ENCODE data around the gene THBS1. TPM values are rescaled to one million over a fixed set of nuclear protein-coding genes. Genes with fewer than 3 reads are reported as not detected.

Gene THBS1
- total RNA-seq, 1 donor from 2014 or later, result 0.43 TPM

GRCh38 chr15:39641191-39641889 lies 60.5 kb downstream of the THBS1 start:
- H3K9me3 Mint-ChIP-seq, result no peaks in the 10 kb centered on the region
- no peak overlapping the region for H3K4me3 Mint-ChIP-seq (ENCODE audit: low read depth)
- H3K27me3 Mint-ChIP-seq (ENCODE audit: low read depth), result peaks cover 19% of the 10 kb centered on the region
- no peaks in the 10 kb centered on the region for H3K36me3 Mint-ChIP-seq (ENCODE audit: low read depth)
- intact Hi-C loops (cut with micrococcal nuclease), result no loop called here
- no peak for DNase-seq (ENCODE audit: low spot score)
- H3K4me1 Mint-ChIP-seq (ENCODE audit: low read depth), result peaks cover 29% of the 10 kb centered on the region
- no peak overlapping the region for H3K27ac Mint-ChIP-seq

GRCh38 chr15:39642011-39642640 lies 61.2 kb downstream of the THBS1 start:
- Mint-ChIP-seq H3K9me3 (no peaks in the 10 kb centered on the region), H3K27ac (no peak overlapping the region), H3K4me1 (ENCODE audit: low read depth) (peaks cover 29% of the 10 kb centered on the region), H3K36me3 (ENCODE audit: low read depth) (no peaks in the 10 kb centered on the region), H3K27me3 (ENCODE audit: low read depth) (peaks cover 15% of the 10 kb centered on the region), H3K4me3 (ENCODE audit: low read depth) (no peak overlapping the region)
- intact Hi-C loops (cut with micrococcal nuclease), result no loop called here
- no peak for DNase-seq (ENCODE audit: low spot score)

GRCh38 chr15:39643727-39644126 lies 62.8 kb downstream of the THBS1 start:
- Mint-ChIP-seq H3K4me3 (ENCODE audit: low read depth) (no peak overlapping the region), H3K9me3 (no peaks in the 10 kb centered on the region), H3K27me3 (ENCODE audit: low read depth) (peaks cover 8% of the 10 kb centered on the region), H3K27ac (no peak overlapping the region), H3K36me3 (ENCODE audit: low read depth) (no peaks in the 10 kb centered on the region), H3K4me1 (ENCODE audit: low read depth) (peaks cover 29% of the 10 kb centered on the region)
- DNase-seq (ENCODE audit: low spot score), result no peak
- intact Hi-C loops (cut with micrococcal nuclease), result loop anchor here (1.0 kb wide), 1 partner anchor 20 kb away; no protein-coding TSS in a partner anchor

- Mint-ChIP-seq H3K9me3 (no peaks in the 10 kb centered on the region), H3K4me3 (ENCODE audit: low read depth) (no peak overlapping the region)
These were observed 63.3 kb downstream of the THBS1 start for GRCh38 chr15:39644136-39644535.

GRCh38 chr15:39645138-39645975 lies 64.5 kb downstream of the THBS1 start:
- Mint-ChIP-seq H3K27me3 (ENCODE audit: low read depth) (peaks cover 10% of the 10 kb centered on the region), H3K4me3 (ENCODE audit: low read depth) (no peak overlapping the region), H3K36me3 (ENCODE audit: low read depth) (no peaks in the 10 kb centered on the region), H3K4me1 (ENCODE audit: low read depth) (peaks cover 26% of the 10 kb centered on the region), H3K9me3 (no peaks in the 10 kb centered on the region), H3K27ac (no peak overlapping the region)
- no peak for DNase-seq (ENCODE audit: low spot score)
- intact Hi-C loops (cut with micrococcal nuclease), result no loop called here

More at GRCh38 chr15:39644136-39644535, 63.3 kb downstream of the THBS1 start:
- no peak for DNase-seq (ENCODE audit: low spot score)
- intact Hi-C loops (cut with micrococcal nuclease), result no loop called here
- Mint-ChIP-seq H3K4me1 (ENCODE audit: low read depth) (peaks cover 29% of the 10 kb centered on the region), H3K27ac (no peak overlapping the region), H3K27me3 (ENCODE audit: low read depth) (peaks cover 8% of the 10 kb centered on the region), H3K36me3 (ENCODE audit: low read depth) (no peaks in the 10 kb centered on the region)

GRCh38 chr15:39645976-39646257 lies 65.0 kb downstream of the THBS1 start:
- no peak for DNase-seq (ENCODE audit: low spot score)
- no peak overlapping the region for H3K4me3 Mint-ChIP-seq (ENCODE audit: low read depth)
- no peak overlapping the region for H3K27ac Mint-ChIP-seq
- H3K4me1 Mint-ChIP-seq (ENCODE audit: low read depth), result peaks cover 21% of the 10 kb centered on the region
- intact Hi-C loops (cut with micrococcal nuclease), result no loop called here
- H3K27me3 Mint-ChIP-seq (ENCODE audit: low read depth), result peaks cover 14% of the 10 kb centered on the region
- no peaks in the 10 kb centered on the region for H3K9me3 Mint-ChIP-seq
- H3K36me3 Mint-ChIP-seq (ENCODE audit: low read depth), result no peaks in the 10 kb centered on the region

GRCh38 chr15:39646425-39646824 lies 65.5 kb downstream of the THBS1 start:
- Mint-ChIP-seq H3K27ac (no peak overlapping the region), H3K36me3 (ENCODE audit: low read depth) (no peaks in the 10 kb centered on the region), H3K27me3 (ENCODE audit: low read depth) (peaks cover 16% of the 10 kb centered on the region), H3K4me1 (ENCODE audit: low read depth) (peaks cover 18% of the 10 kb centered on the region), H3K4me3 (ENCODE audit: low read depth) (no peak overlapping the region), H3K9me3 (no peaks in the 10 kb centered on the region)
- no peak for DNase-seq (ENCODE audit: low spot score)
- intact Hi-C loops (cut with micrococcal nuclease), result no loop called here

Other genes with a start within 250 kb of the THBS1 start
- 0.14 and 0.16 TPM in 2 replicates for gene FSIP1, start 201.8 kb downstream of the THBS1 start, total RNA-seq

All from activated T-helper 2 cell treated with anti-CD3 and anti-CD28 coated beads, Interferon-gamma antibody, Interleukin-2, Interleukin-4, amounts not matched to agents 10 μg/mL and 5 μg/mL and 100 μg/mL, durations not matched to agents 14 hours and 24 hours and 36 hours (primary cell).